Hematopoietic multipotent progenitor cell treated with erythropoietin and hydrocortisone succinate and interleukin-3 and kit ligand, for 4 days (in vitro differentiated cells): ENCODE measurements around the gene ENSA.
"Not testable (repeated sequence)": the region's sequence is repeated elsewhere in the genome, so short reads cannot be mapped to it uniquely, and the experiment has no call there.

Source experiments
- DNase-seq: peaks from one replicate; pipeline ENCODE4 v3.0.0-alpha.2; 2015

The ENSA gene, protein sequence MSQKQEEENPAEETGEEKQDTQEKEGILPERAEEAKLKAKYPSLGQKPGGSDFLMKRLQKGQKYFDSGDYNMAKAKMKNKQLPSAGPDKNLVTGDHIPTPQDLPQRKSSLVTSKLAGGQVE

DNA sequence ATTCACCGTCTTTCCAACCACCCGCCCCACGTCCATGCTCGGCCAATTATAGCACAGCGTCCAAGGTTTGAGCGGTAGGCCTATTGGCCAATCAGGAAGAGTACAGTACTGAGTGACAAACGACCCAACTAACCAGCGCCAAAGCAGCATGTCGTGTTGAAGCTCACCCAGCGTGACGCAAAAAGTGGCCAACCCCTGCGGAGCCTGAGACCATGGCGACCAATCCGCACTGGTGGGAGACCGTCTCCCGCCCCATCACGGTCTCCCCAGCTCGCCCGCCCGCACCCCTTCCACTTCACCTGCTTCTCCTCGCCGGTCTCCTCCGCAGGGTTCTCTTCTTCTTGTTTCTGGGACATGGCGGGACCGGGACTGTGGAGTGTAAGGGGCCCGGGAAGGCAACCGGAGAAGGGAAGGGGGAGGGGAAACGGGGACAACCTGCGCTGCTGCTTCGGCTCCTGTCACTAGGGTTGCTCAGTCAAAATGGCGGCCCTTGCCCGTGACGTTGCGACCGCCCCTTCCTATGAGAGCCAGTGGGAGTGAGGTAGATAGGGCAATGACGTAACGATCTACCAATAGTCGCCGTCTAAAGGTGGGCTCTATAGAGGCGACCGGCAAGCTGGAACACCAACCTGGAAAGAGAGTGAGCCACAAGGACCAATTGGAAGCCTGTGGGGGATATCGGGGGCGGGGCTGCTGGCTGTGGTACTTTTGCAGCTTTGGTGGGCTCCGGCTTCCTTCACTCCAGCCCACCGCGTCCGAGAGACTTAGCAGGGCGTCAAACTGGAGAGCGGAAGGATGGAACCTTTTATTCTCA is at the start of gene ENSA:
TSS of gene ENSA (minus strand) at position 498 of the 814 bp plus-strand sequence. CDS start at position 356, 142 bp downstream.
- peak; percentile 100 for DNase-seq

DNA sequence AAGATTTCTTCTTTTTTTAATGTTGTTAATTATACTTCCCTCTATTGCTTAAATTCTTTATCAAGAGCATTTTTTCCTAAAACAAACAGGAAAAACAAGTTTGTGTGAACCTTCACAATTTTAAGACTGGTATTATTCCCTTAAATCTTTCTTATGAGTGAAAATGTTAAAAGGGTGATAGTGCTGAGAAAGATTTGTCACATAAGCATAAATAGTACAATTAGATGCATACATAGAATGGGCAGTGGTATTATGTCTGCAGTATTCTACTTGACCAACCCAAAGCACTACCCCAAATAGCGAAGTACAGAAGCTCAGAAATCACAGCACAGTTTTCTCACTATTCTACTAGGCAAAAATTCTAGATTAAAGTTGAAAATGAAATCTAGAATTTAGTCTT is 49.6 kb upstream of the ENSA start:
- DNase-seq = no peak

DNA sequence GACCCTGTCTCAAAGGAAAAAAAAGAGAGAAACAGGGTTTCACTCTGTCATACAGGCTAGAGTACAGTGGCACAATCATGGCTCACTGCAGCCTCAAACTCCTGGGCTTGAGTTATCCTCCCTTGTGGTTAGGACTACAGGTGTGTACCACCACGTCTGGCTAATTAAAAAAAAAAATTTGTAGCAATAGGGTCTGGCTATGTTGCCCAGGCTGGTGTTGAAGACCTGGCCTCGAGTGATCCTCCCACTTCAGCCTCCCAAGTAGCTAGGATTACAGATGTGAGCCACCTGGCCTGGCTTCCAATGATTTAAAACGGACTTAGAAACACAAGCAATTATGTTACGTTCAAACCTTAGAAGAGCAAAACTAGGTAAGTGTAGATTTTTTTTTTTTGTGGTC is 45.5 kb upstream of the ENSA start:
- DNase-seq = no peak

DNA sequence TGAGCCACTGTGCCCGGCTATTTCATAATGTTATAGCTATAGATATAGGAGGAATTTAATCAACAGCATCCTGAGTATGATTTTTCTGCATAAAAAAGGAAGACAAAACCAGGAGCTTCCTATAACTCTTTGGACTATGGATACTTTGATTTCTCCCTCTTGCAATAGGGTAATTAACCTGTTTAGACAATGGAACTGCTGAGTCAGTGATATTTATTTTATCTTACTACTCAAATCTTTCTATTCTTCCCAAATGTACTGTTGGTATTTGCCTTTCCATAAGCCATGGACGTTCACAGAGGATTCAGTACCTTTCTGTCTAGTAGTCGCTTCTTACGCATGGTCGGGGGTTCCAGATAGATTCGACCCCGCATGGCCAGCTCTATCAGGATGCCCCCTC is 33.9 kb upstream of the ENSA start:
- DNase-seq = no peak

DNA sequence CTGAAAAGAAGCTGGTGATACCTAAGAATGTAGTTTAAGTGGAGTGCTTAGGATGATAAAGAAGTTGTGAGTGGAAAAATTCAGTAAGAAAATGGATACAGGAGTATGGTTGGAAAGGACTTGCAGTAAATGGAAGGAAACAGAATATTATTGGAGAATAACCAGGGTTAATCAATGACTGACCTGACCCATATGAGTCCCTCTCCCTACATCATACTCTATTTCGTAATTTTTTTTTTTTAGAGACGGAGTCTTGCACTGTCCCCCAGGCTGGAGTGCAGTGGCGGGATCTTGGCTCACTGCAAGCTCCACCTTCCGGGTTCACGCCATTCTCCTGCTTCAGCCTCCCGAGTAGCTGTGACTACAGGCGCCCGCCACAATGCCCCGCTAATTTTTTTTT is 33.4 kb upstream of the ENSA start:
- no peak for DNase-seq

DNA sequence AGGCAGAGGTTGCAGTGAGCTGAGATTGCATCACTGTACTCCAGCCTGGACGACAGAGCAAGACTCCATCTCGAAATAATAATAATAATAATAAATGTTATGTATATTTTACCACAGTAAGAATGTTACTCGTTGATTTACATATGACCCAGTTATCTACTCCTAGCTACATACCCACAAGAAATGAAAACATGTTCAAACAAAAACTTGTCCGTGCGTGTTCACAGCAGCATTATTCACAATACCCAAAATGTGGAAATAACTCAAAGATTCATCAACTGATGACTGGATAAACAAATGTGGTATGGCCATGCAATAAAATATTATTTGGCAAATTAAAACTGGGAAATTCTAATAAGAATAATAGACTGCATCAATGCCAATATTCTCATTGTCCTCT is 31.7 kb upstream of the ENSA start:
- no peak for DNase-seq

DNA sequence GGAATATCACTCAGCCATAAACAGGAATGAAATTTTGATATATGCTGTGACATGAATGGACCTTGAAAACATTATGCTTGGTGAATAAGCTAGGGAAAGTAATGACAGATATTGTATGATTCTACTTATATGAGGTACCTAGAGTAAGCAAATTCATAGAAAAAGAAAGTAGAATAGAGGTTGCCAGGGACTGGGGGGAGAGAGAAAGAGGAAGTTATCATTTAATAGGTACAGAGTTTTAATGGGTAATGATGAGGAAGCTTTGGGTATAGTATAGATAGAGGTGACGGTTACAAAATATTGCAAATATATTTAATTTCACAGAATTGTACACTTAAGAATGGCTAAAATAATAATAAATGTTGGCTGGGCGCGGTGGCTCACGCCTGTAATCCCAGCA is 31.2 kb upstream of the ENSA start:
- no peak for DNase-seq

DNA sequence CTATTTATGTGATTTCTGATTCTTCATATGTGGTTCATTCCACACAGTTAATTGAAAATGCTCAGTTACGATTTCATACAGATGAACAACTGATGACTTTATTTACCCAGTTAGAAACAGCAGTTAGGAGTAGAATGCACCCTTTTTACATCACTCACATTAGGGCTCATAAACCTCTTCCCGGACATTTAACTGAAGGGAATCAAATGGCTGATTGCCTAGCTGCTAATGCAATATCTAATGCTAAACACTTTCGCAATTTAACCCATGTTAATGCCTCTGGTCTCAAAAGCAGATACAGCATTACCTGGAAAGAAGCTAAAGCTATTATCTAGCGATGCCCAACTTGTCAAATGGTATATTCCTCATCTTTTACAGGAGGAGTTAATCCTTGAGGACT is 27.7 kb upstream of the ENSA start:
- not testable (repeated sequence) for DNase-seq

DNA sequence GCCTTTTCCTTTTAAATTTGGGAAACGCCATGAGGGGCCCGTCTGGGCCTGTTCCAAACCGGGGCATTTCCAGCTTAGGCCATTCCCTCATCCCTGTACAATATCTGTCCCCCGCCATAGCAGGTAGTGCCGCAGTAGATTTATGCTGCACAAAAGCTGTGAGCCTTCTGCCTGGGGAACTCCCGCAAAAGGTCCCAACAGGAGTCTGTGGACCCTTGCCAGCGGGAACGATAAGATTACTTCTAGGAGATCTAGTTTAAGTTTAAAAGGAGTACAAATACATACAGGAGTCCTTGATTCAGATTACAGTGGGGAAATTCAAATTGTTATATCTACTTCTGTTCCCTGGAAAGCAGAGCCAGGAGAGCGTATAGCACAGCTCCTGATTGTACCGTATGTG is 25.2 kb upstream of the ENSA start:
- not testable (repeated sequence) for DNase-seq

DNA sequence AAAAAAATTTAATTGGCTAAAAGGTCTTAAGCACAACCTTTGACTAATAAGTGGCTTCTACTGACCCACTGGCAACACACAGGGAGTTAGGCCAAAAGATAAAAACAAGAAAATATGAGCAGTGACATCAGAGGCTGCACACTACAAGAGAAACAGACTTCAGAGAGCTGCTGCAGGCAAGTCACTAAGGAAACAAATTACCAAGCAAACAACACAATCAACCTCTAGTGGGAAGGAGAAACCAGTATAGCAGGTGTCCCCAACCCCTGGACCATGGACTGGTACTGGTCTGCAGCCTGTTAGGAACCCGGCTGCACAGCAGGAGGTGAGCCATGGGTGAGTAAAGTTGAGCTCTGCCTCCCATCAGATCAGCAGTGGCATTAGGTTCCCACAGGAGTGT is 20.8 kb upstream of the ENSA start:
- DNase-seq = no peak

DNA sequence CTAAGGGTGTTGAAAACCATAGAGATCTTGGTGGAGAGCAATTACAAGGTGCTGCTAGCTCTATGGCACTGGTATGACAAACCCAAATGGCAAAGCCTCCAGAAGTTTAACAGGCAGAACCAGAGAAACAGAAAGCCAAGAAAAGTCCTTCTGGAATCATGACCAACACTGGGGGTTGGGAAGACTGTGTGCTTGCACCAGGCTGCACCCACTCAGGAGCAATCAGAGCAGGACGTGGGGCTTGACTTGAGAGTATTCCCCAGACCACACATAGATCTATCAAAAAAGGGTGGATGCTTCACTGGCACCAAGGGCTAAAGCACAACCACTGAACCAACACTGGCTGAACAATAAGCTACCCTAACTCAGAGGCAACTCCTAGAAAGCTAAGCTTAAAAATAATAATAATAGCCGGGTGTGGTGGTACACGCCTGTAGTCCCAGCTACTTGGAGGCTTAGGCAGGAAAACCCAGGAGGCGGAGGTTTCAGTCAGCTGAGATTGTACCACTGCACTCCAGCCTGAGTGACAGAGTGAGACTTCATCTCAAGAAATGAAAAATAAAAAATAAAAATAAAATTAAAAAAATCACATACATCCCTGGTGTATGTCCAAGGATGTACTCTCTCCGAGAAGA is 20.1 kb upstream of the ENSA start:
- no peak for DNase-seq

DNA sequence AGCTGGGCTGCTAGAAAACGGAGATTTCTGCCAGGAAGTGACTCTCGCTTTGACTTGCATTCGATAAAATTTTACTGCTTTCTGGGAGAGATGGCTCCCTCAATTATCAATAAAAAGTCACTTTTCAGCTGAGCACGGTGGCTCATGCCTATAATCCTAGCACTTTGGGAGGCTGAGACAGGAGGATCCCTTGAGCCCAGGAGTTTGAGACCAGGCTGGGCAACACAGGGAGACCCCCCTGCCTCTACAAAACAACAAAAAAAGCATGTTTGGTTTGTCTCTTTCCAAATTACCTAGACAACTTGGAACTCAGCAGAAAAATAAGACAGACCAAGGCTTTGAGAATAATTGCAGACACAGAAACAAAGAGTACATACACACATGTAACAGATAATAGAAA is 12.9 kb upstream of the ENSA start:
- no peak for DNase-seq

DNA sequence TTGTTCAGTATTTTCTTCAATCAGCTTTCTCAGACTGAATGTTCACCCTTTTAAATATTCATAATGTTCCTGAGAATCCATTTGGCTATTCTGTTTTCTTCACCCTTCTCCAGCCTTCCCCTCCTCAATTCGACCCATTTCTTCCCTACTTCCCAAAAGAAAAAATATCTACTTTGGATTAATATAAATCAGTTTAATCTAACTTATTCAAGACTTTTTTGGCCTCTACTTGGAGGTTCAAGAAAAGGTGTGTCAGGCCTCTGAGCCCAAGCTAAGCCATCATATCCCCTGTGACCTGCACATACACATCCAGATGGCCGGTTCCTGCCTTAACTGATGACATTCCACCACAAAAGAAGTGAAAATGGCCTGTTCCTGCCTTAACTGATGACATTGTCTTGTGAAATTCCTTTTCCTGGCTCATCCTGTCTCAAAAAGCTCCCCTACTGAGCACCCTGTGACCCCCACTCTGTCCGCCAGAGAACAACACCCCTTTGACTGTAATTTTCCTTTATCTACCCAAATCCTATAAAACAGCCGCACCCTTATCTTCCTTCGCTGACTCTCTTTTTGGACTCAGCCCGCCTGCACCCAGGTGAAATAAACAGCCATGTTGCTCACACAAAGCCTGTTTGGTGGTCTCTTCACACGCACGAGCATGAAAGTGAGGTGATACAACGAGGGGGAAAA is 11.9 kb upstream of the ENSA start:
- not testable (repeated sequence) for DNase-seq

DNA sequence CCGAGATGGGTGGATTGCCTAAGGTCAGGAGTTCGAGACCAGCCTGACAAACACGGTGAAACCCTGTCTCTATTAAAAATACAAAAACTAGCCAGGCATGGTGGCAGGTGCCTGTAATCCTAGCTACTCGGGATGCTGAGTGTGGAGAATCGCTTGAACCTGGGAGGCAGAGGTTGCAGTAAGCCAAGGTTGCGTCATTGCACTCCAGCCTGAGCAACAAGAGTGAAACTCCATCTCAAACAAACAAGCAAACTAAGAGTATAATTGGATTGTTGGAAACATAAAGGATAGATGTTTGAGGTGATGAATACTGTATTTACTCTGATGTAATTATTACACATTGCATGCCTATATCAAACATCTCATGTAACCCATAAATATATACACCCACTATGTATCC is 9.0 kb upstream of the ENSA start:
- DNase-seq = not testable (repeated sequence)

DNA sequence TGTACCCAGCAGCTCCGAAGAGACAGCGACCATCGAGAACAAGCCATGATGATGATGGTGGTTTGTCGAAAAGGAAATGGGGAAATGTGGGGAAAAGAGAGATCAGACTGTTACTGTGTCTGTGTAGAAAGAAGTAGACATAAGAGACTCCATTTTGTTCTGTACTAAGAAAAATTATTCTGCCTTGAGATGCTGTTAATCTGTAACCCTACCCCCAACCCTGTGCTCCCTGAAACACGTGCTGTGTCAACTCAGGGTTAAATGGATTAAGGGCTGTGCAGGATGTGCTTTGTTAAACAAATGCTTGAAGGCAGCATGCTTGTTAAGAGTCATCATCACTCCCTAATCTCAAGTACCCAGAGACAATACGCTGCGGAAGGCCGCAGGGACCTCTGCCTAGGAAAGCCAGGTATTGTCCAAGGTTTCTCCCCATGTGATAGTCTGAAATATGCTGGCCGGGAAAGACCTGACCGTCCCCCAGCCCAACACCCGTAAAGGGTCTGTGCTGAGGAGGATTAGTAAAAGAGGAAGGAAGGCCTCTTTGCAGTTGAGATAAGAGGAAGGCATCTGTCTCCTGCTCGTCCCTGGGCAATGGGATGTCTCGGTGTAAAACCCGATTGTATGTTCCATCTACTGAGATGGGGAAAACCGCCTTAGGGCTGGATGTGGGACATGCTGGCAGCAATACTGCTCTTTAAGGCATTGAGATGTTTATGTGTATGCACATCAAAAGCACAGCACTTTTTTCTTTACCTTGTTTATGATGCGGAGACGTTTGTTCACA is 5.6 kb upstream of the ENSA start:
- DNase-seq = peak; percentile 67

DNA sequence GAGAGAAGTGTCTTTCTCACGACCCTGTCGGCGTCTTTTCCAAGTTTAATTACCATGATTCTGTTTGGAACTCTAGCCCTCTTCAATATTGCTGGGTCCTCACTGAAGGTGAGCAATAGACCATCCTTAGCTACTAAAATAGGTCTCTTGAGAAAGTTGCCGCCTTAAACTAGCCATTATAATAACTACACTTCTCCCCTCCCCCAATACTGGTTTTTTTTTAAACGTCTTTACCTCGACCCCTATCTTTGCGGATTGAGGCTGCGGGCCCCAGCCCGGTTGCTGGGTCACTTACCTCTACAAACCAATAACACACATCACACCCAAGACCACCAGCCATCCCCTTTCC is 672 bp downstream of the ENSA start:
- no peak for DNase-seq

DNA sequence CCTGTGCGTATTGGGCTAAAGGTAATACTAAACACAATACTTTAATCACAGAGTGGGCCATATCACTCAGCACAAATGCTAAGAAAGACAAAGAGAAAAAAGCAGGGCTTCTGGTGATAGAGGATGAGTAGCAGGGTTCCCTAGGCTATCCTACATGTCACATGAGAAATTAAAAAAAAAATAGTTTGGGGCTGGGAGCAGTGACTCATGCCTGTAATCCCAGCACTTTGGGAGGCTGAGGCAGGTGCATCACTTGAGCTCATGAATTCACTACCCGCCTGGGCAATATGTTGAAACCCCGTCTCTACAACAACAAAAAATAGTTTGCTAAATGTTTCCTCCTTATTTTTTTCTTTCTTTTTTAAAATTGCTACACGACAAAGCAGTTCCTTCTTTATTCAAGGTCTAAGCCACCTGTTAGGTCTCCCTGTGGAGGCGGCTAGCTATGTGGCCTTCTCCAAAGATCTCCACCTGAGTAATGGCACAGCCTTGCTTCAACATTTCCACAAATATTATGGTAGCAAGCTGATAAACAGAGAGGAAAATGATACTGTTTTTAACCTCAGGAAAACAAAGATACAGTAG is 1.5 kb downstream of the ENSA start:
- no peak for DNase-seq

DNA sequence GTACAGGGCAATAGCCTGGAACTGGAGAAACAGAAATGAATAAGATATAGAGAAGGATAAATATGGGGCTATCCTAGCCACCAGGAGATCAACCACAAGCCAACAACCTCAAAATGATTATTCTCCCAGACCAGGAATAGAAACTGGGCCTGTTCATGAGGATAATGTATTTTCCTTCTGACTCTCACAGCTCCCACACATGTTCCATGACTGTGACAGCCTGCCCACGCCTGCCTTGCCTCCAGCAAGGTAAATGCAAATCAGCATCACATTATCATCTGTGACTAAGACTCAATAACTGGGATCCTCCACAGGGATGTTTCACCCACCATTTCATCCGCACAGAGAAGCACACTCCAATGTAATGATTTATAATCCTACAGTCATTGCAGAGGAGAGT is 3.3 kb downstream of the ENSA start:
- DNase-seq = no peak

DNA sequence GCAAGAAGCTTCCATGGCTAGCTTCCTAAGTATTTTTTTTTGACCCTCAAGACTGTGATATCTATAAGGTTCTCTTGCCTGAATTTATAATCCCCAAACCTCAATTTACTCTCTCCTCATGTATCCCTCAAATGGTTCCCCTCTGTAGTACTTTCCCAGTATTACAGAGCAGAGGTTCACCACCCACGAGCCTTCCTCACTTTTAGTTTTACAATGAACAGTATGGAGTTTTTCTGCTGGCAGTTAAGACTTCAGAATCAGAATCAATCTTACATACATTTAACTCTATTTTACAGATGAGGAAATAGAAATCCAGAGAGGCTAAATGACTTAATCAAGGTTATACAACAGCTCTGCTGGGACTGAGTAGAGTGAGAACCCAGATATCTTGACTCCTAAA is 4.9 kb downstream of the ENSA start:
- DNase-seq = not testable (repeated sequence)

DNA sequence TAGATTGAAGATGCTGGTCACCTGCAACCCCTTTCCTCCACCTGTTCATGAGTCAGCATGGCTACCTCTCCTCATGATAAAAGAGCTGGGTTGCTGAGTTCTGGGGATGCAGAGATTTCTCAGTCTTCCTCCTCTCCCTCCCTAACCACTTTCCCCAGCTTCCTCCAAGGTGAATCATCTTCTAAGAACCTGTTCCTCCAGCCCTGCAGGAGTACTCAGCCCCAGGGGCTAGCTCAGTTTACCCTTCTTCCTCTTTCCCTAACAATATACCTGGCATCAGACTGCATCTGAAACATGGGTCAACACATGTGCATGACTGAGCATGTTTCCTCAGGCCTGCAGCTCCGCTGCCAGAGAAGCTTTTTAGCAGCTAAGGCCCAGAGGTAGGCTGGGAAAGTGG is 5.3 kb downstream of the ENSA start:
- DNase-seq = not testable (repeated sequence)

DNA sequence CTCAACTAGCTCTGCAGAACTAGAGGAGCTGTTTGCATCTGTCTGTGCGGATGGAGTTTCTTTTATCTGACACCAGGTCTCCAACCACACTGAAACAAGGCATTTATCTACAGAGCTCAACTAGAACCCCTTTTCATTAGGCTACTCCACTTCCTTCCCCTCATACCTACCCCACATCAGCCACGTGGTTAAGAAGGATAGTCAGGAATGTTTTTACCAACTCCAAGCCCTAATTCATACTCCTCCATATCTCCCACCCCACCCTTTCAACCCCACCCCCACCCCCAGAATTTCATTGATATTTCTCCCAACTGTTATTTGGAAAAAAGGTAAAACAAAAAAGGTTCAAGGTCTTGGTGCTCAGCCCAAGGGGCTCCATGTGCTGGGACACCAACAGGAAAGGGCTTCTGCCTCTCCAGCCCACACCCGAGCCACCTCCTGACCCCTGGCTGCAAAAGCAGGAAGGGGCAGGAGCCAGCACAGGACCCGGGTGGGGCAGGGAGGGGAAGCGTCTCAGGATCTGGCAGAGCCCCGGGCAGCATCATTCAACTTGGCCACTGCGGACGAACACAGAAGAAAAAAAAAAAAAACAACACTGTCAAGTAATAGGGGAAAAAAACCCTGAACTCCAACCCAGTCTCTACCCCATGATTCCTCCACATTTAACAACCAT is 7.0 kb downstream of the ENSA start:
- peak; percentile 70 for DNase-seq
